Skeletal muscle cell (primary cell): ENCODE results near the gene EFNA2.
"Not testable (repeated sequence)": the region's sequence is repeated elsewhere in the genome, so short reads cannot be mapped to it uniquely, and the experiment has no call there.

Experiments
- DNase-seq: peaks from one replicate; pipeline ENCODE4 v3.0.0-alpha.2; 2010; ENCODE audit warnings: low read depth
- H3K4me3 ChIP-seq: 2 replicates; pipeline ENCODE4 v1.5.1; 2011; ENCODE audit warnings: low read depth, mild to moderate bottlenecking, control low read depth, low read length, moderate library complexity

Gene EFNA2

DNA sequence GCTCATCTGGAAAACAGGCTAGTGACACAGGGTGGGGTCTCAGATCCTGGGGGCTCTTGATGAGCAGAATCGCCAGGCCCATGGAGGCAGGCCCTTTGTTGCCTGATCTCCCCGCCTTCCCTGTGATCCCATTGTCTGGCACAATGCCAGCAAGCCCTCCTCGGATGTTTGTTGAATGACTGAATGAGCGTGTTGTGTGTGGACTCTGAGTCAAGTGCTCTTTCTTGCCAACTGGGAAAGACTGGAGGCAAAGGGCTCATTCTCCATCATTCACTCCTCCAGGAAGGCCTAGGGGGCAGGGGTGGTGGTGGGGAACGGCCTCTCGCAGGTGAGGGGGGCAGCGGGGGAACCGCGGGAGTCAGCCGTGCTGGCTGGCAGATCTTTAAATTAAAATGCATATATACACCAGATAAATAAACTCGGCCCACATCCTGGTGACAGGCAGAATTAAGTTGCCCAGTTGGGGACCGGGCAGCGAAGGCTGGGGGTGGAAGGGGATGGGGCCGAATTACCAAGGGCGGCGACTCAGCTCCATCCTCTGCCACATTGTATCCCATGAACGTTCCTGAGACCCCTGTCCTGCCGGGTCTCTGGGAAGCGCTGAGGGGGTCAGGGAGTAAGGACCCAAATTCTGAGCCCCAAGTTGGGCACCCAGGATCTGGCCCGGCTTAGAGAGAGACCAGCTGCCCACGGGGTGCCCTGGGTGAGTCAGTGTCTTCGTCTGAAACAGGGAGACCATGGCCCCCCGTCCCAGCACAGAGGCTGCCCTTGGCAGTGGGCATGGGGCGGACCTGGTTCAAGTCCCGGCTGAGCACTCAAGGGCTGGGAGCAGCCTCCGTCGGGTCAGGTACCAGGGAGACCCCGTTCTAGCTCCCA is 24.5 kb downstream of the EFNA2 start:
- H3K4me3 ChIP-seq = no peak overlapping the region
- DNase-seq = no peak

- H3K4me3 ChIP-seq = no peak overlapping the region
- DNase-seq = no peak
Measured at GRCh38 chr19:1310853-1311180, 25.1 kb downstream of the EFNA2 start.

DNA sequence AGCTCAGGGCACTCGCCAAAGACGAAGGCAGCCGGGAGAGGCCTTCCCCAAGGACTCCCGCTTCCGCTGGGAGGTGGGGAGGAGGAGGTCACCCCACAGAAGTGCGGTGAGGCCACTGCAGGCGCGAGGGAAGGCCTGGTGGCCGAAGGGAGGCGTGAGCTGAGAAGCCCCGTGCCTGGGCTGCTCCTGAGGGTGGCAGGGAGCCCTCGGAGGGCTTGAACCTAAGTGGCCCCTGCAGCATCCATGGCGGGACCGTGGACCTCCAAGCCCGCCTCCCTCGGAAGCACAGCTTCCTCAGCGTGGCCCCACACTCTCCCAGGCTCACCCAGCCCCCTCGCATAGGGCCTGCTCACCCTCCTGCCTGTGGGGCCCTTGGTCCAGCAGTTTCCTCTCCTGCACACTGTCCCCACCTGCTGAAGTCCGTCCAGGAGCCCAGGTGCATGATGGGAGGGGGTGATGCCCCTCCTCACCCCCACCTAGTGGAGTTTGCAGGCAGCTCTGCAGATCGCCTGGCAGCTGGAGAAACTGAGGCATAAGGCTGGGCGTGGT is 25.9 kb downstream of the EFNA2 start:
- no peak for DNase-seq
- no peak overlapping the region for H3K4me3 ChIP-seq

DNA sequence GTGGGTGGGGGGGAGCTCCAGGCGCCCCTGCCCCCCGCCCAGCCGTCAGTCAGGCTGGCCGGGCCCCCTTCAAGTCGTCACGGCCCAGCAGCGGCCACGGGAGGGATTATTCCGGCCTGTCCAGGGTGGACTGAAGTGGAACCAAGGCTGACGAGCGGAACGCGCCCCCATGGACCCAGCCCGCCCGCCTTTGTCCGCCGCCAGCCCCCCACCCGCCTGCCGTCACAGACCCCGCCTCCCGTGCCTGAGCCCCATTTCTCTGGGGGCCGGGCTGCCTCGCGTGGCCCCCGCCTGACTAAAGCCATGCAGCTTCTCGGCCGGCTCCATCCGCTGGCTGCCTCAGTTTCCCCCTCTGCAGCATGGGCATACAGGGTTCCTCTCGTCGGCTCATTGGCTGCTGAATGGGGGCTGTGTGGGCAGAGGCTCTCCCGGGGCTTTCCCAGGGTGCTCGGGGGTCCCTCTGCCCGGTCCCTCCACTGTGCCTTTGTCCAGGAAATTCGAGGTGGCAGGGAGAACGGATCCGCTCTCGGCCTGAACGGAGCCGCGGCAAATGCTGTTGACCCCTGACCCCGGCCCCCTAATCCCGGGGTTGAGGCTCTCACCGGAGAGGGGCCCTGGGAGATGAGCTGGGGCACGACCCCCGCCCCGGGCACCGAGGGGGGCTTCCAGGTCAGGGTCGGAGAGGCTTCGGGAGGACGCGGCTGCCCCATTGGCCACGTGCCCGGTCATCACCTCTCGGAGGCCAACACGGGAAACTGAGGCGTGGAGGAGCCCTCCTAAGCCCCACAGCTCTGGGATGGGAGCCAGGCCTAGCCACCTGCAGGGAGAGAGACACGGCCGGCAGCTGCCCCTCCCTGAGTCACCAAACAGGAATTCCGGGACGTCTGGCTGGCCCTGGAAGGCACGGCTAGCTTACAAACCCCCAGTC is 27.4 kb downstream of the EFNA2 start:
- DNase-seq = no peak
- H3K4me3 ChIP-seq = no peak overlapping the region

DNA sequence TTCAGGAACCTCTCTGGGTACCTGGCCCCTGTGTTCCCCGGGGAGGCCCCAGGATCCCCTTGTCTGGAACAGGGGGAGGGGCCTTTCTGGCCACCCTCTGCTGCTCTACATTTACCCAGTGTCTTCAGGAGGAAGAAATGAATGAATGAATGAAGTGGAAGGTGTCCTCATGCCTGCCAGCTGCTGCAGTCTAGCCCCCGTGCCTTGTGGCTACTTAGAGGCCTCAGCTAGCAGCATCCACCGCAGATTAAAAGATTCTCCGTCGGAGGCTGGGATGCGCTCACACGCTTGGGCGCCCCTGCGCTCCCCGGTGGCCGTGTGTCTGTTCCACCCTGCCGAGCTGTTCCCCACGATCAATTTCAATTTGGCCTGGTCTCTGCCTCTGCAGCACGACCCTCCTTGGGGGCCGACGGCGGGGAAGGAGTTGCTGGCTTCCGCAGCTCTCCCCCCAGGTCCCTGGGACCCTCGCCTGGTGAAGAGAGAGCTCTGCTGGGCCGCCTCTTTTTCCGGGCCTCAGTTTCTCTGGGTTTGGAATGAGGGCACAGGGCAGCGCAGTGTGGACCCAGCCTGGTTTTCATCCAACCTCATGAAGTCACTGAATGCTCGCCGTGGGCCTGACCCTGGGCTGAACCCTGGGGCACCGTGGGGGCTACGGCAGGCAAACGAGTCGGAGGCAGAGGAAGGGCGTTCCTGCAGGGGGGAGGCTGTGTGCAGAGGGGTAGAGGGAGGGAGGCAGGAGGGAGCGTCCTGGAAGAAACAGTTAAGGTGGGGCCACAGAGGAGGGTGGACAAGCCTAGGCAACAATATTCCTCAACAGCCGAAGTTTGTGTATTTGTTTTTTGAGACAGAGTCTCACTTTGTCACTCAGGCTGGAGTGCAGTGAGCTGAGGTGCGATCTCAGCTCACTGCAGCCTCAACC is 28.3 kb downstream of the EFNA2 start:
- DNase-seq = no peak
- H3K4me3 ChIP-seq = no peak overlapping the region

GRCh38 chr19:1315470-1316166 is 29.9 kb downstream of the EFNA2 start:
- DNase-seq = no peak
- peak overlapping the region; percentile 27 for H3K4me3 ChIP-seq

GRCh38 chr19:1316466-1316865 is 30.8 kb downstream of the EFNA2 start:
- H3K4me3 ChIP-seq = no peak overlapping the region
- no peak for DNase-seq

DNA sequence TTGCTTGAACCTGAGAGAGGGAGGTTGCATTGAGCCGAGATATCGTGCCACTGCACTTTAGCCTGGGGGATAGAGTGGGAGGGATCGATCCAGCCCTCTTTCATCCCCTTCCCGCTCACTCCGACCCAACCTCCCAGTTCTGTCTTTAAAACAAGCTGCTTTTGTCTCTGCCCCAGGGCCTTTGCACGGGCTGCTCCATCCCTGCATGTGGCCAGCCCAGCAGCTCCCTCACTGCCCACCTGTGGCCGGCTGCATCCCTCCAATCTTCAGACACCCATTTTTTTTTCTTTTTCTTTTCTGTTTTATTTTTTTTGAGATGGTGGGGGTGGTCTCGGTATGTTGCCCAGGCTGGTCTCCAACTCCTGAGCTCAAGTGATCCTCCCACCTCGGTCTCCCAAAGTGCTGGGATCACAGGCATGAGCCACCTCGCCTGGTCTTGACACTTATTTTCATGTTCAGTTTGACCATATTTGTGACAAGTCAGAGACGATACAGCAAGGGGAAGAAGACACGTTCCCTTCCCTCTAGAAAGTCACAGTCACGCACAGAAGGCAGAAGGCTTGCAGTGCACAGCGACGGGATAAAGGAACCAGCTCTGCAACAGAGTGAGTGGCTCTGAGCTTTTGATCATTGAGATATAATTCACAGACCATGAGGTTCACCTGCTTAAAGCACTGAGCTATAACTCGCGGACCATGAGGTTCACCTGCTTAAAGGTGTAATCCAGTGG is 31.8 kb downstream of the EFNA2 start:
- H3K4me3 ChIP-seq = no peak overlapping the region
- DNase-seq = no peak

DNA sequence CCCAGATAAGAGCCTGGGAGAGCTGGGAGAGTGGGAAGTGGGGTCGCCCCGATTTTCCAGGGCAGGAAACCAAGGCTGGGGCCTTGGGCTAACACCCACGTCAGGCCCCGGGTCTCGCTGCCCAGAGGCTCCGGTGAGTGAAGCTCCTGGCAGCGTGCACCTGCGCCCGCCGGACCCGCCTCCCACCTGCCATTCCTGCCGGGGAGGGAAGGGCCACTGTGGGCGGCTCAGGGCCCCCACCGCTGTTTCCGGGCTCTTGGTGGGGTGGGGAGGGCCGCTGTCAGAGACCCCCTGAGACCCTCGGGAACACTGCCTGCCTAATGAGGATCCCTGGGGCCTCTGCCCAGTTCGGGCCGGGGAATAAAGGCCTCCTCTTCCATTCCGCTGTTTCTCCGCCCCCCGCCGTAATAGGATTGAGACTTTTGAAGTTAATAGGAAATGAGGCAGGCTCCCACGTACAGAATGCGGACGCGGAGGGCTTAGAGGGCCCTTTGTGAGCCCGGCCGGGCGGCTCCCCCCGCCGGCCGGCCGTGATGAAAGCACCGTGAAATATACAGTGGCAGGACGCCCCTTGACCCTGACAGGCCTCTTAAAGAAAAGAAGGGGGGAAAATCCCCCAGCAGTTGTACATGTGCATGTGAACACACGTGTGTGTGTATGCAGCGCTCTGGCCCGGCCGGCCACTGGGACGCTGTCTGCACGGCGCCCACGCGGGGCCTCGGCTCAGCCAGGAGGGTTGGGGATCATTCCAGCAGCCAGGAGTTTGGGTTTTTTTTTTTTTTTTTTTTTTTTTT is 33.2 kb downstream of the EFNA2 start:
- DNase-seq = no peak
- H3K4me3 ChIP-seq = no peak overlapping the region

GRCh38 chr19:1320282-1320650 is 34.6 kb downstream of the EFNA2 start:
- not testable (repeated sequence) for H3K4me3 ChIP-seq, DNase-seq

DNA sequence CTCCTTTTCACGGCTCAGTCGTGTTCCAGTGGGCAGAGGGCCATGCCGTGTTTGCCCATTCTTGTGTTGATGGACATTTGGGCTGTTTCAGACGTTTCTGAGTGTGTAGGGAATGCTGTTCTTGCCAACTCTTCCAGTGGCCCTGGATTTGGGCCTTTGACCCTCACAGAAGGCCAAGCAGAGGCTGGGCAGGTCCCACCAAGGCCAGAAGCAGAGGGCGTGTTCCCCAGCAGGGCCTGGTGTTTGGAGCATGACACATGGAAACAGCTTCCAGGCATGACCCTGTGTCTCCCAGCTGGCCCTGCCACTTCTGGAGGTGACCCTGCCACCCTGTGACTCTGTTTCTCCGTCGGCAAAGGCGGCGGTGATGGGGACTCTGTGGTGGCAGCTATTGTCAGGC is 35.9 kb downstream of the EFNA2 start:
- H3K4me3 ChIP-seq = no peak overlapping the region
- DNase-seq = no peak

GRCh38 chr19:1322198-1322981 is 36.7 kb downstream of the EFNA2 start:
- H3K4me3 ChIP-seq = no peak overlapping the region
- no peak for DNase-seq

- H3K4me3 ChIP-seq = peak overlapping the region; percentile 47
- DNase-seq = no peak
Measured at GRCh38 chr19:1324249-1324805, 38.7 kb downstream of the EFNA2 start.

GRCh38 chr19:1324806-1325567 is 39.3 kb downstream of the EFNA2 start:
- peak overlapping the region; percentile 47 for H3K4me3 ChIP-seq
- DNase-seq = peak; percentile 31

DNA sequence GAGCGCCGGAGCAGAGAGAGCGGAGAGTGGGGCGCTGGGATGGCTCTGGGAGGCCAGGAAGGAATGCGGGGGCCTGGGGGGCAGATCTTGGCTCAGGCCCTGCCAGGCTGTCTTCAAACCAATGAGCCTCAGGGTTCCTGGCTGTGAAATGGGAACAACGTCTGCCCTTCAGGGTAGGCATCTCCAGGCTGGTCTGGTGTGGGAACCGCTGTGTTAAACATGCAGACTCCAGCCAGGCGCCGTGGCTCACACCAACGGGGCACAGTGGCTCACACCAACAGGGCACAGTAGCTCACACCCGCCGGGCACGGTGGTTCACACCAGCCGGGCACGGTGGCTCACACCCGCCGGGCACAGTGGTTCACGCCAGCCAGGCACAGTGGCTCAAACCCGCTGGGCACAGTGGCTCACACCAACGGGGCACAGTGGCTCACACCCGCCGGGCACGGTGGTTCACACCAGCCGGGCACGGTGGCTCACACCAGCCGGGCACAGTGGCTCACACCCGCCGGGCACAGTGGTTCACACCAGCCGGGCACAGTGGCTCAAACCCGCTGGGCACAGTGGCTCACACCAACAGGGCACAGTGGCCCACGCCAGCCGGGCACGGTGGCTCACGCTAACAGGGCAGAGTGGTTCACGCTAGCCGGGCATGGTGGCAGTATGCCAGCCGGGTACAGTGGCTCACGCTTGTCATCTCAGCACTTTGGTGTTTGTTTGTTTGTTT is 40.1 kb downstream of the EFNA2 start:
- no peak for DNase-seq
- peak overlapping the region; percentile 47 for H3K4me3 ChIP-seq
